Lung (tissue), 12 donors: ENCODE results near the gene KLHL26. TPM values are rescaled to one million over a fixed set of nuclear protein-coding genes. Genes with fewer than 3 reads are reported as not detected.

Source experiments
- ATAC-seq: fragments of 200-7000 bp; cut with Tn5 transposase; one replicate; pipeline ENCODE4 v1.9.1; 2020; ENCODE audit warnings: moderate number of reproducible peaks; ENCODE audit not compliant: insufficient read depth, low FRiP score
- DNase-seq, 3 donors: peaks; one replicate each; pipeline ENCODE4 v3.0.0-alpha.2; 2013 to 2017
- H3K27ac ChIP-seq, 2 donors: one replicate each; pipeline ENCODE4 v1.5.1; 2013; ENCODE audit warnings: mild to moderate bottlenecking in 2 of 2, moderate library complexity in 2 of 2, control low read depth in 1 of 2, inconsistent platforms in 1 of 2, low read depth in 1 of 2, low read length in 1 of 2
- H3K27me3 ChIP-seq, 3 donors: one replicate each; pipeline ENCODE4 v1.5.1; 2013; ENCODE audit warnings: low read length in 2 of 3; ENCODE audit not compliant: control insufficient read depth in 3 of 3, insufficient read depth in 3 of 3
- H3K36me3 ChIP-seq, 4 donors: one replicate each; pipeline ENCODE4 v1.5.1; 2013; ENCODE audit warnings: low read length in 4 of 4, mild to moderate bottlenecking in 1 of 4, moderate library complexity in 1 of 4; ENCODE audit not compliant: control insufficient read depth in 4 of 4, insufficient read depth in 4 of 4
- H3K4me1 ChIP-seq, 5 donors: one replicate each; pipeline ENCODE4 v1.5.1; 2013; ENCODE audit warnings: low read length in 5 of 5, mild to moderate bottlenecking in 2 of 5, moderate library complexity in 1 of 5; ENCODE audit not compliant: control insufficient read depth in 5 of 5, insufficient read depth in 5 of 5
- H3K4me3 ChIP-seq: one replicate; pipeline ENCODE4 v1.5.1; 2013; ENCODE audit warnings: mild to moderate bottlenecking, control low read depth, moderate library complexity
- H3K9ac ChIP-seq, 2 donors: one replicate each; pipeline ENCODE4 v1.5.1; 2013; ENCODE audit warnings: low read length in 2 of 2, control low read depth in 1 of 2; ENCODE audit not compliant: insufficient read depth in 1 of 2
- H3K9me3 ChIP-seq, 4 donors: one replicate each; pipeline ENCODE4 v1.5.1; 2013; ENCODE audit warnings: low read length in 3 of 4, mild to moderate bottlenecking in 1 of 4, moderate library complexity in 1 of 4; ENCODE audit not compliant: control insufficient read depth in 4 of 4, insufficient read depth in 3 of 4
- CTCF ChIP-seq: IDR thresholded peaks from 2 replicates; pipeline ENCODE4 v1.5.1; 2012; ENCODE audit warnings: mild to moderate bottlenecking; ENCODE audit errors: control extremely low read depth, extremely low read depth
- WGBS, 2 donors: extraction: QIAGEN DNeasy Blood & Tissue Kit; methylation state at CpG; one replicate each; pipeline ENCODE4 v1.1.7; 2013; 5-methylcytosine and 5-hydroxymethylcytosine counted together
- polyA plus RNA-seq, 2 donors: library from polyadenylated mRNA; stranded (reverse); fragments of 200-250 nt; gene quantifications; one replicate each; pipeline ENCODE4 v1.2.1, GENCODE V29; 2013
- total RNA-seq, 2 donors: library from RNA; depleted of rRNA in 1 of 2; stranded (reverse); fragments of >200 nt in 1 of 2; gene quantifications; one replicate each; pipeline ENCODE4 v1.2.1, GENCODE V29; 2014 to 2021
- donor health status: control.
- donor health status: control.
- donor health status: Bipolar disorder and iron deficiency.
- donor health status: healthy.
- donor health status: DM: yes; HTN: yes; CAD: no.

The KLHL26 gene
- total and polyA plus RNA-seq, 4 donors: 4.1 to 18.0 (median 8.4) TPM

- ATAC-seq (no peak), DNase-seq (no peak)
- H3K9ac ChIP-seq: no peak overlapping the region
- H3K9me3 ChIP-seq: peaks cover 0 to 5% (median 0%) of the 10 kb centered on the region in 4 donors
- H3K36me3 ChIP-seq: no peaks in the 10 kb centered on the region
- peaks cover 0 to 28% (median 26%) of the 10 kb centered on the region in 3 donors for H3K27me3 ChIP-seq
- 62 to 70% methylated on average over 4 of the region's 4 CpGs for WGBS, 2 donors
- H3K4me3 ChIP-seq: no peak overlapping the region
- H3K27ac ChIP-seq: no peak overlapping the region
- H3K4me1 ChIP-seq: peaks cover 0 to 17% (median 0%) of the 10 kb centered on the region in 5 donors
- no peak for TF ChIP-seq CTCF
Observed at GRCh38 chr19:18601875-18602274, 35.0 kb upstream of the KLHL26 start.

DNA sequence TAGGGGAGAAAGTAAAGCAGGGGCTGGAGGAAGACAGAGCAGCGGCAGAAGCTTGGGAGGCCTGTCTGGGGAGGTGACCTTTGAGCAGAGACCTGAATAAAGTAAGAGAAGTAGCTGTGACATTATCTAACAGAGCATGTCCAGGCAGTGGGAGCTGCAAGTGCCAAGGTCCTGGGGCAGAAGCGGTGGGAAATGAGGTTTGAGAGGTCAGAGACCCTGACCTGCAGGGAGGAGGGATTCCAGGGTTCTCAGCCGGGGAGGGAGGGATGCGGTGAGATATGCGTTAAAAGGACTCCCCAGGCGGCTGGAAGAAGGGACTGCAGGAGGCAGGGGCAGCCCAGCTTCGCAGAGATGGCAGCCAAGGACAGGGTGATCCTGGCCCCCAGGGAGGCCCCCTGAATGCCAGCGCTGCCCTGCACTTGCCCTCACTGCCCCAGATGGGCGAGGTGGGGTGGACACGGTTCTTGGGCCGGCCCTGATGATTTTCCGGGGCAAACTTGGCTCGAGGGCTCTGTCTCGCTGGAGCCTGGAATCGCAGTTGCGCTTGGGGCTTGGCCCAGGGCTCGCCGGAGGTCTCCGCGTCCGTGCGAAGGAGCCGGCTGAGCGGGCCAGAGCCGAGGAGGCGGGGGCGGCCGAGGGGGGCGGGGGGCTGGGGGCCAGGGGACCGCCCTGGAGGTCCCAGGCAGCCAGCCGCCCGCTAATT lies 33.4 kb upstream of the KLHL26 start:
- H3K4me3 ChIP-seq: no peak overlapping the region
- peaks cover 0 to 33% (median 26%) of the 10 kb centered on the region in 3 donors for H3K27me3 ChIP-seq
- WGBS, 2 donors: 20% methylated on average over 25 to 32 of the region's 32 CpGs
- no peak for ATAC-seq
- peaks cover 0 to 5% (median 0%) of the 10 kb centered on the region in 4 donors for H3K9me3 ChIP-seq
- TF ChIP-seq CTCF: no peak
- no peak overlapping the region for H3K27ac ChIP-seq
- H3K36me3 ChIP-seq: no peaks in the 10 kb centered on the region
- no peak overlapping the region for H3K9ac ChIP-seq
- DNase-seq: peak in 2 of 3 donors; percentile 27 to 38
- peaks cover 0 to 17% (median 0%) of the 10 kb centered on the region in 5 donors for H3K4me1 ChIP-seq

GRCh38 chr19:18603958-18604819 lies 32.6 kb upstream of the KLHL26 start:
- TF ChIP-seq CTCF: no peak
- no peak overlapping the region for H3K9ac ChIP-seq
- H3K4me1 ChIP-seq: peaks cover 0 to 17% (median 0%) of the 10 kb centered on the region in 5 donors
- H3K4me3 ChIP-seq: no peak overlapping the region
- no peak overlapping the region for H3K27ac ChIP-seq
- WGBS, 2 donors: 20 to 30% methylated on average over 22 to 26 of the region's 26 CpGs
- ATAC-seq: no peak
- DNase-seq: peak in 1 of 3 donors; percentile 1
- peaks cover 0 to 4% (median 0%) of the 10 kb centered on the region in 4 donors for H3K9me3 ChIP-seq
- H3K36me3 ChIP-seq: no peaks in the 10 kb centered on the region
- peaks cover 0 to 37% (median 31%) of the 10 kb centered on the region in 3 donors for H3K27me3 ChIP-seq
